ENCODE measurements around the gene ARNT2.

GRCh38 chr15:80482696-80483095, 78.5 kb downstream of the ARNT2 start:
- TF ChIP-seq CTCF (IDR thresholded peaks at IDR 0.05) (no peak), POLR2AphosphoS5 (IDR thresholded peaks at IDR 0.05) (no peak)
